NCI-H2196 treated with DMSO at 0.1 percent for 48 hours (cell line): ENCODE measurements around the gene PRKCD.

Experiments used
- DNase-seq: peaks from one replicate; lab custom pipeline; 2025; ENCODE audit not compliant: unreplicated experiment; lab: John Stamatoyannopoulos, UW

PRKCD gene

DNA sequence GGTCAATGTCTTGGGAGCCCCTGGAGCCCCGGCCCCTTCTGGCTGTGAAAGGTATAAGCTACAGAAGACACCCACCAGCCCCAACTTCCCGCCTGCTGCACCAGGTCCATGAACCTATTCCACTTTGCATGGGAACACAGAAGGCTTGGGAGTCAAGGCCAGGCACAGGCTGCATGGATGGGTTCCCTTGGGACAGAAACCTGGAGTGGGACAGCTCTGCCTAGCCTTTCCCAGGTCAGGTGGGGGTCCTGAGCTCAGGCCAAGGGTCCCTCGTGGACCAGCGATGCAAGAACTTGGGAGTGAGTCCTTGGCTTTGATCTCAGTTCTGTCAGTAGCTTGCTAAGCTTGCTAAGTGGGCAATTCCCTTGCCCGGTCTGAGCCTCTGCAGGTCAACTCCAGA, 69.8 kb downstream of the PRKCD start:
- DNase-seq: no peak

- no peak for DNase-seq
Measured at GRCh38 chr3:53231532-53232511, 70.8 kb downstream of the PRKCD start.

- no peak for DNase-seq
Measured at GRCh38 chr3:53232641-53233377, 71.8 kb downstream of the PRKCD start.

DNA sequence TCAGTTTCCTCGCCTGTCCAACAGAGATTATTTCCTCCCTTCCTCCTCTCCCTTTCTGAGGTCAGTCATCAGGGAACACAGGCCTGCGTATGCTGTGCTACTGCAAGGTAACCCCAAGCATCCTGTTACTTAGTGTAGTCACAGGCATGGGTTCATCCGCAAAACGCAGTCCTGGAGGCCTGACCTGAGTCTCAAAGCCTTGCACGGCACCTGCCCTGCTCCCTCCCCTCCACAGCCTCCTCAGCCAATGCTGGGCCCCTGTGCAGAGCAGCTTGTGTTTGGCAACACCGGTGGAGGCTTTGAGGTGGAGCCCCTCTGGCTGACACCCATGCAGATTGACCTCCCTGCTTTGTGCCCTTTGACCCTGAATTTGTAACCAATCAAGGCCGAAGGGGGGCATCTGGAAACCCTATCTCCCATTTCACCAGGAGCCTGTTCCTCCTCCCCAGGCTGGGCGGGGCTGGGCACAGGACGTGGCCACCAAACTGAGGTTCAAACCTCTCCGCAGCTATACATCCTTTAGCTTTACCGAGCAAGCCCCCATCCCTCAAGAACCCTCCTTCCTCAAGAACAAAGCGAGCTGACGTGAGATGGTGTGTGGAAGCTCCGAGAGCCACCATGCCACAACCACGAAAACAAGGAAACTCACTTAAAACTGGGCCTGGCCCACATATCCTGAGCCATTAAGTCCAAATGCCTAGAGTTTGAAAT, 73.3 kb downstream of the PRKCD start:
- DNase-seq: no peak

GRCh38 chr3:53234841-53235232, 73.8 kb downstream of the PRKCD start:
- DNase-seq: no peak

DNA sequence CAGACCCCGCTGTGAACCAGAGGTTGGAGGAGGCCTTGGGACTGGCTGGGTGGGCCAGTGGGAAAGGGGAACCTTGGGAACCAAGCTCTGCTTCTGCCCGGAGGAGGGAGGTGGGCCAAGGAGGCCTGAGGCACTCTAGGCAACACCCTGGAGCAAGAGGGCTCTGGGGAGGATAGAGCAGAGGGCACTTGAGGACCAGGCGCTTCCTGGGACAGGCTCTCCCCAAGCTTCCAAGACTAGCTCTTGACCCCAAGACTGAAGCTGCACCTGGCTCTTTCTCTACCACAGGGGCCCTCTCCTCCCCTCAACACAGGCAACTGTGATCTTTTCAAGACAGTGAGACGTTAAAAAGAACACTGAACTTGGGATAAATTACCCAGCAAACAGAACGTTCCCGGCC, 74.5 kb downstream of the PRKCD start:
- DNase-seq: no peak

GRCh38 chr3:53236112-53236841, 75.3 kb downstream of the PRKCD start:
- no peak for DNase-seq

GRCh38 chr3:53238051-53238850, 77.2 kb downstream of the PRKCD start:
- no peak for DNase-seq

- no peak for DNase-seq
Measured at GRCh38 chr3:53238886-53239285, 77.9 kb downstream of the PRKCD start.

DNA sequence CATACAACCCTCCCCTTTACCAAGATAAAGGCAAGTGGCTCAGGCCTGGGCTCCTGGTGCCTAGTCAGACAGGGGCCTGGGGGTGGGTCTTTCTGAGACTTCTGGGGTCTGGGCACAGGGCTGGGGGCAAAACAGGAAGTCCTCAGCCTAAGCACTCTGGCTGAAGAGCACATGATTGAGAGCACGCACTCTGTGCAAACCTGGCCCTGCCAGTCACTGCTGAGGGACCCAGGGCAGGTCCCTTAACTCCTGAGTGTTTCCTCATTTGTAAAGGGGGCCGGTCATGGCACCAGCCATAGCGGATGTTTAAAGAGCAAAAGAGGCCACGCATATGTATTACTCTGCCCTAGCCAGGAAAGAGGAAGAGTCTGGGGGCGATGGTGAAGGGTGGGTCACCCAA, 78.8 kb downstream of the PRKCD start:
- no peak for DNase-seq

DNA sequence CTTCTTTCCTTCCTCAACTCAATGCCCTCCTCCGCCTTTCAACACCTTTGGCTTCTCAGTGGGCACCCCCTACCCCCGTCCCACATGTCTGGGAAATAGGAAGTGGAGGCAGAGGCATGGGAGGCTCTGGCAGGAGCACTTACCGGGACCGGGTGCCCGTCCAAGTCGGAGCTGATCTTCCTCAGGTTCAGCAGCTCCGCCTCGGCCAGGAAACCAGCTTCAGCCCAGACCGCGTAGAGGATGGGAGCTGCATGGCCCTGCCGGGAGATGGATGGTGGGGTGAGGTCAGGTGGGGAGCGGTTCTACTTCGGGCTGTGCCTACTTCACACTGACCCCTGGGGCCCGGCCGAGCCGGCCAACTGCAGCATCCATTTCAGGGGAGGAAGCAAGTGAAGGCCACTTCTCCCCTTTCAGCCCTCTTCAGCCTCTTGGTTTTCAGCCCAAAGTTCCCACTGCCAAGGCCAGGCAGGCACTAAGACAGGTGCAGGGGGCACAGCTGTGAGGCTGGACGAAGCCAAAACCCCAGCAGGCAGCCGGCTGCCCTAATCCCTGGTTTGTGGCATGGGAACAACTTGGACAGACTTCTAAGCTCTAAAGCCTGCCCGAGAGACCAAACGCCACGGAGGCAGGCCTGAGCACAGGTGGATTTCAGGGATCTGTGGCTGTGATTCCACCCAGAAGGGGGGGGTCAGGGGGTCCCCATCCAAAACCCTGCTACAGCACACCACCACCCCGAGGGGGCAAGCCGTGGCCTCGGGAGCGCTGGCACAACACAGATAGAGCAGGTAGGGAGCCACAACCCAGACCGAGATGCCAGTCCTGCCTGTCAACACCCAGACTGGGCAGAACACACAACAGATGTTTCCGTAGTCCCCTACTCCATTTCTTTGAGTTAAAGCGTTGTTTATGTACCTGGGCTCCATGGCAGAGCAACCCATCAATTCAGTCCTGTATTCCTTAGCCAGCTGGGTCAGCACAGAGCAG, 80.3 kb downstream of the PRKCD start:
- DNase-seq: no peak

DNA sequence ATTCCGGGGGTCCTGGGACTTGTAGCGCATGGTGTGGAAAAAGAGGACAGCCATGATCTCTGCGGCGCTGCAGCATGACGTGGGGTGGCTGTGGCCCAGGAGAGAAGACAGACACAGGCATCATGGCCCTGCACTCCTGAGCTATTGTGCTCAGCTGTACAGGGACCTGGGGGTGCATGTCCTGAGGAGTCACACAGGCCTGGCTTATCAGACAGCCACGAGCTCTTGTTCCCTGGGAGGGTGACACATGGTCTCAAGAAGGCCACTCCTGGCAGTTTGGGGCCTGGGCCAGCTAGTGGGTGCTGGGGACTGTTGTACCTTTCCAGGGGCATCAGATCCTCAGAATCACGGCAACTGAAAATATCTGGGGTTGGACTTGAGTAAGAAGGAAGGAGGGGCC, 81.1 kb downstream of the PRKCD start:
- DNase-seq: no peak
